ENCODE results near the gene NLRP1. TPM values are rescaled to one million over a fixed set of nuclear protein-coding genes. Genes with fewer than 3 reads are reported as not detected.

The NLRP1 gene
- total and polyA plus RNA-seq, 10 of the 15 experiments (the other 5 are each of a cell fraction or from before 2014, with no cell fraction given), result 2.8 to 21.8 (median 11.9) TPM

GRCh38 chr17:5560361-5560988, 23.8 kb downstream of the NLRP1 start (continued):
- no peak for TF ChIP-seq NKRF (conservative IDR thresholded peaks at IDR 0.05)
- no peak for TF ChIP-seq TARDBP (IDR thresholded peaks at IDR 0.05; ENCODE audit: borderline replicate concordance)
- no peak for TF ChIP-seq MYC (IDR thresholded peaks at IDR 0.05; ENCODE audit: insufficient read depth, insufficient read length, insufficient replicate concordance, low read length, severe bottlenecking)
- TF ChIP-seq ZBTB4 (CRISPR knock-in tag; IDR thresholded peaks at IDR 0.05), result no peak
- TF ChIP-seq CHD2 (IDR thresholded peaks at IDR 0.05; ENCODE audit: borderline replicate concordance, low read depth, low read length), result no peak
- no peak for TF ChIP-seq CBFB (IDR thresholded peaks at IDR 0.05; ENCODE audit: low read depth)
- no peak for TF ChIP-seq NFIC (IDR thresholded peaks at IDR 0.05; ENCODE audit: low read depth, low read length)
- TF ChIP-seq SMAD5 (IDR thresholded peaks at IDR 0.05; ENCODE audit: low read depth), result no peak
- no peak for TF ChIP-seq REST (IDR thresholded peaks at IDR 0.05; ENCODE audit: low read depth, low read length)
- TF ChIP-seq BRCA1 (IDR thresholded peaks at IDR 0.05; ENCODE audit: low read depth, low read length), result no peak
- no peak for TF ChIP-seq GABPA (IDR thresholded peaks at IDR 0.05; ENCODE audit: low read depth)
- TF ChIP-seq BCLAF1 (IDR thresholded peaks at IDR 0.05), result no peak
